Measurements from ENCODE around the gene IWS1.

IWS1 gene

DNA sequence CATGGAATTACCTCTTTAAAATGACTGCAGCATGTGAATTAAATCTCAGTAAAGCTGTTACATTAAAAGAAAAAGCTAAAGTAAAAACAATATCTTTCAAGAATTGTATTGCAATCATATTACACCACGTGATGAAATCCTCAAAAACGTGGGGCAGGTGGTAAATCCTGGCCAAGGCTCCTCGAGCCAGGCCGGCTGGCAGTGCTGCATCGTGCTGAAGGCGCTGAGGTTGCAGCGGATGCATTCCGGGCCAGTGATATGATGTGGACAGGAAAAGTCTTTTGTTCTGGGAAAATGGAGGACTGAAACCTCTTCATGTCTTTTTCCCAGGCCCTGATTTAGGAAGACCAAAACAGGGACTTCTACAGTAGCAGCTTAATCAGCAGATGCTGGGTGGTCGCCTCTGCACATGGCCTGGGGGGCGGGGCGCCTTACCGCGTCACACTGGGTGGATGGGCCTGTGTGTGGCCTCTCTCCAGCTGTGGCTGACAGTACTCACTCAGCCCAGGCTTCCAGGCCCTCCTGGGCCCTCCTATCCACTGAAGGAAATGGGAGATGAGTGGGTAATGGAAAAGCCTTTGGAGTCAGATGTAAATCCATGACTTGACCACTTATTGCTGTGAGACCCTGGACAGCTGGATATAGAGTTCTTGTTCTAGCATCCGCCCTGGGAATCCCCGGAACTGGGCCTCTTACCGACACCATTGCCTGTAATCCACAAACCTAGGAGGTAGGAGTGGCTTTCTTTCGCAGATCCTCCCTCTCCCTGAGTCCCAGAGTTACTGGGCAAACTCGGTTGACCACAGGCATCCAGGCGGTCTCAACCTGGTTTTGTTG, 62.9 kb downstream of the IWS1 start:
- no peak for TF ChIP-seq CTCF (IDR thresholded peaks at IDR 0.05; ENCODE audit: borderline replicate concordance, control extremely low read depth, extremely low read depth, insufficient read depth, missing control alignments)
- DNase-seq (ENCODE audit: low spot score): no peak
- in situ Hi-C loops (cut with MboI; ENCODE audit: low sequenced_read_pairs, unreplicated experiment): no loop called here

DNA sequence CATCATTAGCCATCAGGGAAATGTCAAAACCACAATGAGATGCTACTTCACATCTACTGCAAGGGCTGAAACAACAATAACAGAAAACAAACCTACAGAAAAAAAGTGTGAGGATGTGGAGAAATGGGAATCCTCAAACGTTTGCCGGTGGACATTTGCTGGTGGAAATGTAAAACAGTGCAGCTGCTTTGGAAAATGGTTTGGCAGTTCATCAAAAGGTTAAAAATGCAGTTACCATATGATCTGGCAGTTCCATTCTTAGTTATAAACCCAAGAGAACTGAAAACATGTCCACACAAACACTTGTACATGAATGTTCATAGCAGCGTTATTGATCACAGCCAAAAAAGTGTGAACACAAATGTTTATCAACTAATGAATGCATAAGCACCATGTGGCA, 63.8 kb downstream of the IWS1 start:
- no peak for TF ChIP-seq CTCF (IDR thresholded peaks at IDR 0.05; ENCODE audit: borderline replicate concordance, control extremely low read depth, extremely low read depth, insufficient read depth, missing control alignments)
- DNase-seq (ENCODE audit: low spot score): no peak
- in situ Hi-C loops (cut with MboI; ENCODE audit: low sequenced_read_pairs, unreplicated experiment): no loop called here

DNA sequence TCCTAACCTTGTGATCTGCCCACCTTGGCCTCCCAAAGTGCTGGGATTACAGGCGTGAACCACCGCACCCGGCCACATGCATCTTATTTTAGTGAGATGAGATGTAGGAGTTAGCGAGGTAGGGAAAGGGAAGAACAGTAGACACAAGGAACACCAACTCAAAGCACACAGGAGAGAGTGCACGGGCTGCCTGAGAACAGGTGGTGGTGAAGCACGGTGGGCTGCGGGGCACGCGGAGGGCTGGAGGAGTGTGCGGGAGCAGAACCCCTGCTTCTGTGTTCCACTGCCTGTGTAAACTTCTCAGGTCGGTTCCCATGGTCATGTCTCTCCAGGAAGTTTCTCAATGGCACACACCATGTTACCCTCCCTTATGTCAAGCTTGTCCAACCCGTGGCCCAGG, 69.3 kb downstream of the IWS1 start:
- no peak for TF ChIP-seq CTCF (IDR thresholded peaks at IDR 0.05; ENCODE audit: borderline replicate concordance, control extremely low read depth, extremely low read depth, insufficient read depth, missing control alignments)
- in situ Hi-C loops (cut with MboI; ENCODE audit: low sequenced_read_pairs, unreplicated experiment): no loop called here
- no peak for DNase-seq (ENCODE audit: low spot score)

DNA sequence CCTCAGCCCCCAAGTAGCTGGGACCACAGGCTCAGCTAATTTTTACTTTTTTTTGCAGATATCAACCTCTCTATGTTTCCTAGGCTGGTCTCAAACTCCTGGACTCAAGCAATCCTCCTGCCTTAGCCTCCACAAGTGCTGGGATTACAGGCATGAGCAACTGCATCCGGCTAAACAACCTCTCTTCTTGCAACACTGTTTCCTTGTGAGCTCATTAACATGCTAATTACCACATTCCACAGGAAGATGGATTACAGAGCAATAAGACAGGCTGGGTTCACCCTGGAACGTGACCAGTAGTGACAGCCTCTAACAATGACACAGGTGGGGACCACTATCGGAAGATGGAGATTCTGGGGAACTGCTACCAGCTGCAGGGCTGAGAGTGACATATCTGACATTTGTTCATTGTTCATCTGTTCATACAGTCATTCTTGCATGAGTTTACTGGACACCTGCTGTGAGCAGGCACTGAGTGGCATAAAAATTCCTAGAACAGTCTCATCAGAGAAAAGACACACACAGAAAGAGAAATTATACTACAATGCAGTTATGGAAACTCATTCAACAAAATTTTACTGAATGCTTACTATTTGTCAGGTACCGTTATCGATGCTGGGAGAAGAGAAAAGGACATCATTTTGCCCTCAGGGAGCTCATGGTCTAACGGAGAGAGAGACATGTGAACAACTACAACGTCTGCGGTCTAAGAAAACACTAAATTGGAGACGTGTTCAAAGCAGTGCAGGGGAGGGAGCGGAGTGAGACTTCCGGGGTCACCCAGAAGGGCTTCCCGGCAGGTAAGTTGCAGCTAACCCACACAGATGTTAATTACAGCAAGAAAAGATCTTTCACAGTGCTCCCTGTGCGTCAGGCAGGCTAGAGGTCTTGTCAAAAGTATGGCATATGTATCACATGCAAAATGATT, 70.5 kb downstream of the IWS1 start:
- TF ChIP-seq CTCF (IDR thresholded peaks at IDR 0.05; ENCODE audit: borderline replicate concordance, control extremely low read depth, extremely low read depth, insufficient read depth, missing control alignments): no peak
- in situ Hi-C loops (cut with MboI; ENCODE audit: low sequenced_read_pairs, unreplicated experiment): no loop called here
- no peak for DNase-seq (ENCODE audit: low spot score)

GRCh38 chr2:127454595-127455565, 71.4 kb downstream of the IWS1 start:
- TF ChIP-seq CTCF (IDR thresholded peaks at IDR 0.05; ENCODE audit: borderline replicate concordance, control extremely low read depth, extremely low read depth, insufficient read depth, missing control alignments): no peak
- in situ Hi-C loops (cut with MboI; ENCODE audit: low sequenced_read_pairs, unreplicated experiment): no loop called here
- no peak for DNase-seq (ENCODE audit: low spot score)

All from GM13976 (cell line).